K562 (cell line): ENCODE measurements around the gene STX1A. TPM values are rescaled to one million over a fixed set of nuclear protein-coding genes. Genes with fewer than 3 reads are reported as not detected.
A peak's percentile ranks its signal among the peaks of the same experiment; 100 is the strongest.

ENCODE experiments used
- ARID1B ChIP-seq: fragments of 450-650 bp; IDR thresholded peaks from 2 replicates; pipeline ENCODE4 v1.6.1; 2016; ENCODE audit warnings: antibody characterized with exemption, mild to moderate bottlenecking, inconsistent platforms
- DEAF1 ChIP-seq: fragments of 450-650 bp; formaldehyde crosslinking; IDR thresholded peaks from 2 replicates; pipeline ENCODE4 v1.4.0; 2020; ENCODE audit warnings: mild to moderate bottlenecking, moderate library complexity
- FOXP1 ChIP-seq: sonication (generic); formaldehyde crosslinking; IDR thresholded peaks from 2 replicates; pipeline ENCODE4 v1.8.0; 2022; ENCODE audit warnings: mild to moderate bottlenecking, missing genetic modification reagents
- GTF2B ChIP-seq: IDR thresholded peaks from 2 replicates; pipeline ENCODE4 v1.6.1; 2011; ENCODE audit not compliant: insufficient read length; ENCODE audit errors: extremely low read depth
- SAP30 ChIP-seq: fragments of 200-600 bp; sonication (generic); IDR thresholded peaks from 2 replicates; pipeline ENCODE4 v1.6.1; 2012; ENCODE audit warnings: borderline replicate concordance, low read depth, mild to moderate bottlenecking, moderate library complexity, low read length, control low read depth, inconsistent platforms; ENCODE audit not compliant: insufficient read depth, poor library complexity, severe bottlenecking
- TCFL5 ChIP-seq: fragments of 250-450 bp; sonication (Bioruptor Pico); conservative IDR thresholded peaks from 2 replicates; pipeline ENCODE4 v1.6.1; 2021; ENCODE audit warnings: mild to moderate bottlenecking, moderate library complexity, matching md5 sums
- ZNF12 ChIP-seq: sonication (generic); formaldehyde crosslinking; IDR thresholded peaks from 2 replicates; pipeline ENCODE4 v1.4.0; 2020; ENCODE audit warnings: mild to moderate bottlenecking, missing genetic modification reagents
- ZNF133 ChIP-seq: fragments of 250-450 bp; sonication (Bioruptor Pico); IDR thresholded peaks from 2 replicates; pipeline ENCODE4 v1.4.0; 2020; ENCODE audit warnings: mild to moderate bottlenecking
- polyA plus RNA-seq, 8 experiments: library from polyadenylated mRNA; depleted of rRNA in 4 of 8; stranded (reverse) in 5 of 8; unstranded in 3 of 8; fragments of >200 nt; fragmentation: Nextera tagmentation in 2 of 8; fragmentation: Illumina TruSeq in 1 of 8; extraction: Ambion mirVana in 2 of 8; extraction: Trizol in 1 of 8; gene quantifications; 2 replicates each; pipeline versions ENCODE4 v1.2.1 to v1.2.3, GENCODE V29; 2011 to 2014; ENCODE audit warnings: inconsistent platforms in 1 of 8, missing spikeins in 1 of 8
- total RNA-seq, 7 experiments: library from RNA; depleted of rRNA in 6 of 7; stranded (reverse); fragments of >200 nt in 6 of 7; fragmentation: Illumina TruSeq in 2 of 7; extraction: Trizol in 2 of 7; gene quantifications; 2 replicates each; pipeline versions ENCODE4 v1.2.1 to v1.2.3, GENCODE V29; 2011 to 2021; ENCODE audit warnings: low replicate concordance in 1 of 7
- TF ChIP-seq, protein P1 (sequence below), 2 experiments: fragments of 450-650 bp; IDR thresholded peaks; 2 replicates each; pipeline ENCODE4 v1.6.1; 2016; ENCODE audit warnings: mild to moderate bottlenecking in 2 of 2, borderline replicate concordance in 1 of 2, low read depth in 1 of 2, moderate library complexity in 1 of 2
- TF ChIP-seq, protein P2 (sequence below): fragments of 450-650 bp; formaldehyde crosslinking; conservative IDR thresholded peaks from 2 replicates; pipeline ENCODE4 v1.4.0; 2022; ENCODE audit warnings: mild to moderate bottlenecking, missing genetic modification characterization

Gene STX1A
- total and polyA plus RNA-seq, 9 of the 15 experiments (the other 6 are each of a cell fraction or from before 2014, with no cell fraction given): 0.04 to 15.1 (median 6.3) TPM

- TF ChIP-seq, protein P1, sequence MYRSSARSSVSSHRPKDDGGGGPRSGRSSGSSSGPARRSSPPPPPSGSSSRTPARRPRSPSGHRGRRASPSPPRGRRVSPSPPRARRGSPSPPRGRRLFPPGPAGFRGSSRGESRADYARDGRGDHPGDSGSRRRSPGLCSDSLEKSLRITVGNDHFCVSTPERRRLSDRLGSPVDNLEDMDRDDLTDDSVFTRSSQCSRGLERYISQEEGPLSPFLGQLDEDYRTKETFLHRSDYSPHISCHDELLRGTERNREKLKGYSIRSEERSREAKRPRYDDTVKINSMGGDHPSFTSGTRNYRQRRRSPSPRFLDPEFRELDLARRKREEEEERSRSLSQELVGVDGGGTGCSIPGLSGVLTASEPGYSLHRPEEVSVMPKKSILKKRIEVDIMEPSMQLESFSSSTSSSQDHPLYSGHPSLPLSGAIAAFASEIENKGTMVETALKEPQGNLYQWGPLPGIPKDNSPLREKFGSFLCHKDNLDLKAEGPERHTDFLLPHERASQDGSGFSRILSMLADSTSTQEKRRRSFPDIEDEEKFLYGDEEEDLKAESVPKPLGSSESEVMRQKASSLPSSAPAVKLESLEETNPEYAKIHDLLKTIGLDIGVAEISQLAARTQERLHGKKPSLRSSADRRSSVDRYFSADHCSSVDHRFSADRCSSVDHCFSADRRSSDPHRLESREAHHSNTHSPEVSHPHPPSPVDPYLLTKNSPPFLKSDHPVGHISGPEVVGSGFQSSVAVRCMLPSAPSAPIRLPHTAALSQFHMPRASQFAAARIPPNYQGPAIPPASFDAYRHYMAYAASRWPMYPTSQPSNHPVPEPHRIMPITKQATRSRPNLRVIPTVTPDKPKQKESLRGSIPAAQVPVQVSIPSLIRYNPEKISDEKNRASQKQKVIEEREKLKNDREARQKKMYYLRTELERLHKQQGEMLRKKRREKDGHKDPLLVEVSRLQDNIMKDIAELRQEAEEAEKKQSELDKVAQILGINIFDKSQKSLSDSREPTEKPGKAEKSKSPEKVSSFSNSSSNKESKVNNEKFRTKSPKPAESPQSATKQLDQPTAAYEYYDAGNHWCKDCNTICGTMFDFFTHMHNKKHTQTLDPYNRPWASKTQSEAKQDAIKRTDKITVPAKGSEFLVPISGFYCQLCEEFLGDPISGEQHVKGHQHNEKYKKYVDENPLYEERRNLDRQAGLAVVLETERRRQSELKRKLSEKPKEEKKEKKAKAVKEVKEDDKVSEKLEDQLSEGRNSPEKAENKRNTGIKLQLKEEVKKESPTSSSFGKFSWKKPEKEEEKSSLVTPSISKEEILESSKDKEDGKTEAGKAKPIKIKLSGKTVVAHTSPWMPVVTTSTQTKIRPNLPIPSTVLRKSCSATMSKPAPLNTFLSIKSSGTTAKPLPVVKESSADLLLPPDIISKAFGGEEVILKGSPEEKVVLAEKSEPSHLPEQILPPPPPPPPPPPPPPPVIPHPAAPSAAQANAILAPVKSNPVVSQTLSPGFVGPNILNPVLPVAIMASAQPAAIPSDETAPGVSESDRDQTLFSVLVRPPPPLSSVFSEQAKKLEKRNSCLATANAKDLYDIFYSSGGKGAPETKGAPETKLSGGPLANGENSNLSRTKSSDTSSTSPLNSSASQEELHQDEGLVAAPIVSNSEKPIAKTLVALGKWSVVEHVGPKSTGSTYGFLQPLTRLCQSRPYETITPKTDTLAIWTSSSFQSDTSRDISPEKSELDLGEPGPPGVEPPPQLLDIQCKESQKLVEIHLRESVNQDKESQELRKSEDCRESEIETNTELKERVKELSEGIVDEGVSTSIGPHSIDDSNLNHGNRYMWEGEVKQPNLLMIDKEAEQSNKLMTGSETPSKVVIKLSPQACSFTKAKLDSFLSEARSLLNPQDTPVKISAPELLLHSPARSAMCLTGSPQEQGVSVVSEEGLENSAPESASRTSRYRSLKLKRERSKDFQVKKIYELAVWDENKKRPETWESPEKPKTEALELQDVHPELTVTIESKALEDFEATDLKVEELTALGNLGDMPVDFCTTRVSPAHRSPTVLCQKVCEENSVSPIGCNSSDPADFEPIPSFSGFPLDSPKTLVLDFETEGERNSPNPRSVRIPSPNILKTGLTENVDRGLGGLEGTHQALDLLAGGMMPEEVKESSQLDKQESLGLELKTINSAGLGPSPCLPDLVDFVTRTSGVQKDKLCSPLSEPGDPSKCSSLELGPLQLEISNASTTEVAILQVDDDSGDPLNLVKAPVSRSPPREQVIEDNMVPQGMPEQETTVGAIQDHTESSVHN (IDR thresholded peaks at IDR 0.05; ENCODE audit: borderline replicate concordance in 1 of 2, low read depth in 1 of 2): no peak
- TF ChIP-seq DEAF1 (CRISPR knock-in tag) (no peak), GTF2B (no peak), ZNF133 (CRISPR knock-in tag) (no peak), TCFL5 (CRISPR knock-in tag) (no peak), SAP30 (no peak), ZNF12 (CRISPR knock-in tag) (peak; percentile 56; the same call in 1 of the 2 replicates), FOXP1 (no peak), ARID1B (peak; percentile 70)
- TF ChIP-seq, protein P2, sequence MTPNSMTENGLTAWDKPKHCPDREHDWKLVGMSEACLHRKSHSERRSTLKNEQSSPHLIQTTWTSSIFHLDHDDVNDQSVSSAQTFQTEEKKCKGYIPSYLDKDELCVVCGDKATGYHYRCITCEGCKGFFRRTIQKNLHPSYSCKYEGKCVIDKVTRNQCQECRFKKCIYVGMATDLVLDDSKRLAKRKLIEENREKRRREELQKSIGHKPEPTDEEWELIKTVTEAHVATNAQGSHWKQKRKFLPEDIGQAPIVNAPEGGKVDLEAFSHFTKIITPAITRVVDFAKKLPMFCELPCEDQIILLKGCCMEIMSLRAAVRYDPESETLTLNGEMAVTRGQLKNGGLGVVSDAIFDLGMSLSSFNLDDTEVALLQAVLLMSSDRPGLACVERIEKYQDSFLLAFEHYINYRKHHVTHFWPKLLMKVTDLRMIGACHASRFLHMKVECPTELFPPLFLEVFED: no peak
Observed at GRCh38 chr7:73749931-73750776, 30.7 kb upstream of the STX1A start (continued).
